IPS-20b (cell line): Measurements from ENCODE around the gene AREL1.

ENCODE experiments used
- H3K27ac ChIP-seq: one replicate; pipeline ENCODE4 v1.5.1; 2013; ENCODE audit warnings: low read length
- H3K27me3 ChIP-seq: 2 replicates; pipeline ENCODE4 v1.6.1; 2013; ENCODE audit warnings: mild to moderate bottlenecking, low read length, inconsistent platforms; ENCODE audit not compliant: insufficient read depth
- H3K36me3 ChIP-seq: 2 replicates; pipeline ENCODE4 v1.6.1; 2013; ENCODE audit warnings: low read depth, mild to moderate bottlenecking, inconsistent platforms, low read length, moderate library complexity; ENCODE audit not compliant: insufficient read depth
- H3K4me1 ChIP-seq: 2 replicates; pipeline ENCODE4 v1.6.1; 2013; ENCODE audit warnings: mild to moderate bottlenecking, control low read depth, inconsistent platforms, low read length, moderate library complexity; ENCODE audit not compliant: insufficient read depth
- H3K4me3 ChIP-seq: 2 replicates; pipeline ENCODE4 v1.5.1; 2013; ENCODE audit warnings: mild to moderate bottlenecking, low read length, inconsistent platforms
- H3K9ac ChIP-seq: 2 replicates; pipeline ENCODE4 v1.6.1; 2013; ENCODE audit warnings: low read depth, mild to moderate bottlenecking, inconsistent platforms, low read length, moderate library complexity
- H3K9me3 ChIP-seq: 2 replicates; pipeline ENCODE4 v1.6.1; 2013; ENCODE audit warnings: mild to moderate bottlenecking, low read depth, low read length, inconsistent platforms; ENCODE audit not compliant: insufficient read depth

AREL1 gene

DNA sequence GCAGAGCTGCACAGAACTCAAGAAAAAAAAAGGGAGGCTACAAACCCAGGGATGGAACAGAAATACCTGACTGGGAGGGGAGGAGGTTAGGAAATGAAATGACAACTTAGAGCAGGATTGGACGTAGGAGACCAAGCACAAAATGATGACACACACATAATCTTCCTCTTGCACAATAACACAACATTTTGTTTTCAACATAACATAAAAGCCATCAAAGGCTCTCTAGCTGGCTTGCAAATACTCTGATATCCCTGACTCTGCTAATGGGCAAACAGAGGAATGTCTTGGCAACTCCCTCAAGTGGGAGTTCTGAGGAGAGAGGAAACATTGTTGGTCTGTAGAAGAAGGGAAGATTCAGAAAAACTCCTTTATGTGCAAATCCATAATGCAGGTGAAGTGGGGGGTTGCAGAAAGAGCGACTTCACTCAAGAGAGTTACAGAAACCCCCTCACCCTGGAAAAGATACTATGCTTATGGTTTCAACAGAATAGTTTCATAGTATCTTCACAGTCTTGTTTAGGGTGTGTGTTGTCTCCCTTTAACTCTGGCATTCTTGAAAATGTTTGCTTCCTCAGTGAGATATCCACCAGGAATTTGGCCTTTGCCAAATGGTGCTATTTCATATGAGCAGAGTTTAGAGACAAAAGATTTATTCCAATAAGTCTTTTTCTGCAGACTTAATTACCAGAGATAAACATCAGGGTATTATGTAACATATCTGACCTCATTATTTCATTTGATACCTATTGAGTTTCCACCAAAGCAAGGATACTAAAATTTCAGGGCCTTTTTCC, 57.1 kb downstream of the AREL1 start:
- H3K4me1 ChIP-seq: no peaks in the 10 kb centered on the region
- H3K4me3 ChIP-seq: no peak overlapping the region
- H3K9me3 ChIP-seq: no peaks in the 10 kb centered on the region
- peaks cover 17% of the 10 kb centered on the region for H3K36me3 ChIP-seq
- no peak overlapping the region for H3K27ac ChIP-seq
- no peak overlapping the region for H3K9ac ChIP-seq
- H3K27me3 ChIP-seq: no peaks in the 10 kb centered on the region

DNA sequence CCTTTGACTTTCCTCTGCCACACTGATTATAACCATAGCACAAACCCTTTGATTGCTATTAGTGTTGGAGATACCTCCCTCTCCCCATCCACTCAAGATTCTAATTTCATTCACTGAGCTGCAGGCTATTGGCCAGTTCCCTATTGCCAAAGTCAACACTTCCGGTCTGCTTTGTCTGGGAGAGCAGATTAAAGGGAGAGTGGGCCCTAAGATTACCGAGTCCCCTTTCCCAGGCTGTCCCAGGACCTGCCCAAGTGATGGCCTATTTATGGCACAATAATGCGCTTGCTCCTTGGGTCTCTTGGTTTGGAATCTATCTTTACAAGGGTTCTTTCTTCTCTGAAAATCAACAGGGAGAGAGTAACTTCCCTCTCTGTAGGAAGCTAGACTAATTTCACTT, 57.9 kb downstream of the AREL1 start:
- Histone ChIP-seq H3K27me3 (no peaks in the 10 kb centered on the region), H3K9me3 (no peaks in the 10 kb centered on the region), H3K27ac (no peak overlapping the region), H3K9ac (no peak overlapping the region), H3K4me1 (no peaks in the 10 kb centered on the region), H3K36me3 (peaks cover 8% of the 10 kb centered on the region), H3K4me3 (no peak overlapping the region)

- no peaks in the 10 kb centered on the region for H3K27me3 ChIP-seq
- H3K4me3 ChIP-seq: no peak overlapping the region
- H3K9ac ChIP-seq: no peak overlapping the region
- H3K27ac ChIP-seq: no peak overlapping the region
- H3K4me1 ChIP-seq: no peaks in the 10 kb centered on the region
- no peaks in the 10 kb centered on the region for H3K9me3 ChIP-seq
- H3K36me3 ChIP-seq: peaks cover 6% of the 10 kb centered on the region; the same call in 1 of the 2 replicates
Measured at GRCh38 chr14:74653386-74654138, 59.3 kb downstream of the AREL1 start.

DNA sequence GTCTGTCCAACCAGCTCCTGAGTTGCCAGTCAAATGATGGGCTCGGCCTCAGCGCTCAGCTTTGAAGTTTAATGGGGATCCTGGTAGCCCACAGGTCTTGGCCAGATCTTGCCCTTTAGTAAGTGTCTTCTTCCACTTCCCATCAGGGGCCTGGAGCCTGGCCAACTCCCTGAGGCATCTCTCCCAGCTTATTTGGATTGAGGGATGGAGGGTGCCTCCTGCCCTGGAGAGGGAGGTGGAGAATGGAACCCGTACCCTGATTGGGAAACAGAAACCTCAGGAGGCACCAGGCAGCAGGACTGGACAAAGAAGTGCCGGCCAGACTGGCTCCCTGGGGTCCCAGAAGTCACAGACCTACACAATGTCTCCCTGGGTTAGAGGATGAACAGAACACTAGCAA, 60.3 kb downstream of the AREL1 start:
- Histone ChIP-seq H3K4me3 (no peak overlapping the region), H3K9me3 (no peaks in the 10 kb centered on the region), H3K27me3 (no peaks in the 10 kb centered on the region), H3K27ac (no peak overlapping the region), H3K9ac (no peak overlapping the region), H3K36me3 (peaks cover 6% of the 10 kb centered on the region; the same call in 1 of the 2 replicates), H3K4me1 (0 out of 2 replicates have a peak, but pooled peaks cover 6% of the 10 kb centered on the region)

DNA sequence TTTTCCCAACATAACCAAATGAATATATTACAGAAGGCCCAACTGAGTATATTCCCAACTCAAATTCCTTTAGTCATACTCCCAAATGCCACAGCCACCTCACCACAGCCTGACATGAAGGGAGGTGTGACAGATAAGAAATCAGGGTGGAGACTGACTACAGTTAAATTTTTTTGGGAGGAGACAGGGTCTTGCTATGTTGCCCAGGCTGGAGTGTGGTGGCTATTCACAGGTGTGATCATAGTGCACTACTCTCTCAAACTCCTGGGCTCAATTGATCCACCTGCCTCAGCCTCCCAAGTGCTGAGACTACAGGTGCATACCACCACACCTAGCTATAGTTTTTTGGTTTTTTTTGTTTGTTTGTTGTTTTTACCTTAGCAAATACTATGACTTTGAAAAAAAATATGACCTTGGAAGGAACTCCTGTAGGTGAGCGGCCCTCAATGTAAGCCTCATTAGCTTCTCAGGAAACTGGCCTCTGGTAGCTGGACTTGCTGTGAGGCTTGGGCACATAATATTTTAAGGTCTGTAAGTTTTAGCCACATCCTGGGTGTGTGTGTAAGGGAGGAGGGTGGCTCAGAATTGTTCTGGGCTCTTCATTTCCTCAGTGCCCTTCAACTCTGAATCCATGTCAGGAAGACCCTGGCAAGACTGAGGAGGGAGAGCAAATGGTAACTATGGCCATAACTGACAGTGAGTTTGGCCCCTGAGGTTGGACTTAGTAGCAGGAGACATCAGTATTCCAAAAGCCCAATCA, 61.8 kb downstream of the AREL1 start:
- no peak overlapping the region for H3K27ac ChIP-seq

GRCh38 chr14:74649673-74650072, 63.2 kb downstream of the AREL1 start:
- H3K4me3 ChIP-seq: no peak overlapping the region
- H3K27ac ChIP-seq: no peak overlapping the region
- no peaks in the 10 kb centered on the region for H3K9me3 ChIP-seq
- no peaks in the 10 kb centered on the region for H3K36me3 ChIP-seq
- no peaks in the 10 kb centered on the region for H3K27me3 ChIP-seq
- 0 out of 2 replicates have a peak, but pooled peaks cover 6% of the 10 kb centered on the region for H3K4me1 ChIP-seq
- no peak overlapping the region for H3K9ac ChIP-seq

More for the DNA sequence above, 61.8 kb downstream of the AREL1 start:
- Histone ChIP-seq H3K9ac (no peak overlapping the region), H3K4me3 (no peak overlapping the region), H3K27me3 (no peaks in the 10 kb centered on the region), H3K36me3 (peaks cover 2% of the 10 kb centered on the region; the same call in 1 of the 2 replicates), H3K9me3 (no peaks in the 10 kb centered on the region), H3K4me1 (0 out of 2 replicates have a peak, but pooled peaks cover 6% of the 10 kb centered on the region)

- Histone ChIP-seq H3K27ac (no peak overlapping the region), H3K4me1 (0 out of 2 replicates have a peak, but pooled peaks cover 6% of the 10 kb centered on the region), H3K9me3 (no peaks in the 10 kb centered on the region), H3K9ac (no peak overlapping the region), H3K27me3 (no peaks in the 10 kb centered on the region), H3K36me3 (no peaks in the 10 kb centered on the region), H3K4me3 (no peak overlapping the region)
Measured at GRCh38 chr14:74649167-74649566, 63.7 kb downstream of the AREL1 start.

GRCh38 chr14:74648601-74649000, 64.3 kb downstream of the AREL1 start:
- Histone ChIP-seq H3K27me3 (no peaks in the 10 kb centered on the region), H3K4me3 (no peak overlapping the region), H3K9ac (no peak overlapping the region), H3K27ac (no peak overlapping the region), H3K9me3 (no peaks in the 10 kb centered on the region), H3K36me3 (no peaks in the 10 kb centered on the region), H3K4me1 (0 out of 2 replicates have a peak, but pooled peaks cover 6% of the 10 kb centered on the region)

GRCh38 chr14:74647678-74648461, 65.0 kb downstream of the AREL1 start:
- H3K9me3 ChIP-seq: no peaks in the 10 kb centered on the region
- H3K4me3 ChIP-seq: no peak overlapping the region
- 0 out of 2 replicates have a peak, but pooled peaks cover 6% of the 10 kb centered on the region for H3K4me1 ChIP-seq
- no peaks in the 10 kb centered on the region for H3K27me3 ChIP-seq
- H3K9ac ChIP-seq: no peak overlapping the region
- H3K27ac ChIP-seq: no peak overlapping the region
- no peaks in the 10 kb centered on the region for H3K36me3 ChIP-seq

GRCh38 chr14:74647061-74647677, 65.7 kb downstream of the AREL1 start:
- H3K27ac ChIP-seq: no peak overlapping the region
- H3K4me3 ChIP-seq: no peak overlapping the region
- no peaks in the 10 kb centered on the region for H3K27me3 ChIP-seq
- no peaks in the 10 kb centered on the region for H3K36me3 ChIP-seq
- H3K9ac ChIP-seq: no peak overlapping the region
- H3K4me1 ChIP-seq: 0 out of 2 replicates have a peak, but pooled peaks cover 6% of the 10 kb centered on the region
- H3K9me3 ChIP-seq: no peaks in the 10 kb centered on the region
